ENCODE data around the gene SORCS1. TPM values are rescaled to one million over a fixed set of nuclear protein-coding genes. Genes with fewer than 3 reads are reported as not detected.

The SORCS1 gene
- polyA plus RNA-seq, 3 donors: 0.09 TPM; not detected in 2

GRCh38 chr10:107139237-107139636 lies 25.3 kb downstream of the SORCS1 start:
- intact Hi-C loops (cut with micrococcal nuclease): no loop called here
- Mint-ChIP-seq H3K36me3 (no peaks in the 10 kb centered on the region), H3K27me3 (ENCODE audit: low read depth in 3 of 3) (peaks cover 0 to 4% (median 3%) of the 10 kb centered on the region in 3 donors), H3K27ac (no peak overlapping the region), H3K4me1 (no peaks in the 10 kb centered on the region), H3K9me3 (peaks cover 0 to 2% (median 0%) of the 10 kb centered on the region in 7 donors), H3K4me3 (no peak overlapping the region)
- H3K27me3 ChIP-seq (ENCODE audit: control insufficient read depth in 2 of 2, insufficient read depth in 2 of 2, low read length in 2 of 2): no peaks in the 10 kb centered on the region
- no peaks in the 10 kb centered on the region for H4K20me1 ChIP-seq (ENCODE audit: insufficient read depth, low read length)
- H3K36me3 ChIP-seq (replicated peaks in 1 of 2; ENCODE audit: control insufficient read depth in 1 of 2, insufficient read depth in 2 of 2, low read length in 2 of 2): no peaks in the 10 kb centered on the region
- no peak overlapping the region for H3K27ac ChIP-seq (ENCODE audit: low read depth in 1 of 2, low read length in 2 of 2)
- H3K79me2 ChIP-seq (ENCODE audit: insufficient read depth, low read length): no peaks in the 10 kb centered on the region
- DNase-seq: no peak
- H3K4me2 ChIP-seq (replicated peaks; ENCODE audit: extremely low read depth, low read length, poor library complexity, severe bottlenecking): no peak overlapping the region
- no peaks in the 10 kb centered on the region for H3K9me3 ChIP-seq (replicated peaks in 1 of 2; ENCODE audit: control insufficient read depth in 1 of 2, insufficient read depth in 1 of 2, low read length in 2 of 2)
- no peaks in the 10 kb centered on the region for H3K4me1 ChIP-seq (ENCODE audit: control insufficient read depth in 1 of 2, insufficient read depth in 2 of 2, low read length in 2 of 2)
- no peak overlapping the region for H3K4me3 ChIP-seq (replicated peaks in 1 of 3; ENCODE audit: low read depth in 2 of 3, low read length in 3 of 3)
- H3K9ac ChIP-seq (ENCODE audit: insufficient read depth, low read length, poor library complexity, severe bottlenecking): no peak overlapping the region
- no peak overlapping the region for H2AFZ ChIP-seq (ENCODE audit: insufficient read depth, low read depth, low read length, poor library complexity, severe bottlenecking)
- no peak for TF ChIP-seq CTCF (IDR thresholded peaks at IDR 0.05)

GRCh38 chr10:107133656-107134055 lies 30.9 kb downstream of the SORCS1 start:
- Histone ChIP-seq H3K9me3 (replicated peaks in 1 of 2; ENCODE audit: control insufficient read depth in 1 of 2, insufficient read depth in 1 of 2, low read length in 2 of 2) (no peaks in the 10 kb centered on the region), H3K4me3 (replicated peaks in 1 of 3; ENCODE audit: low read depth in 2 of 3, low read length in 3 of 3) (no peak overlapping the region), H3K4me2 (replicated peaks; ENCODE audit: extremely low read depth, low read length, poor library complexity, severe bottlenecking) (no peak overlapping the region), H3K4me1 (ENCODE audit: control insufficient read depth in 1 of 2, insufficient read depth in 2 of 2, low read length in 2 of 2) (no peaks in the 10 kb centered on the region), H3K36me3 (replicated peaks in 1 of 2; ENCODE audit: control insufficient read depth in 1 of 2, insufficient read depth in 2 of 2, low read length in 2 of 2) (no peaks in the 10 kb centered on the region), H3K27ac (ENCODE audit: low read depth in 1 of 2, low read length in 2 of 2) (no peak overlapping the region), H3K79me2 (ENCODE audit: insufficient read depth, low read length) (no peaks in the 10 kb centered on the region), H3K9ac (ENCODE audit: insufficient read depth, low read length, poor library complexity, severe bottlenecking) (no peak overlapping the region), H3K27me3 (ENCODE audit: control insufficient read depth in 2 of 2, insufficient read depth in 2 of 2, low read length in 2 of 2) (no peaks in the 10 kb centered on the region), H4K20me1 (ENCODE audit: insufficient read depth, low read length) (no peaks in the 10 kb centered on the region), H2AFZ (ENCODE audit: insufficient read depth, low read depth, low read length, poor library complexity, severe bottlenecking) (no peak overlapping the region)
- H3K9me3 Mint-ChIP-seq: peaks cover 0 to 3% (median 0%) of the 10 kb centered on the region in 7 donors
- no peak overlapping the region for H3K4me3 Mint-ChIP-seq
- DNase-seq: no peak
- intact Hi-C loops (cut with micrococcal nuclease): no loop called here
- WGBS (ENCODE audit: insufficient coverage): no CpG with 5 or more reads among the region's 1 CpG
- H3K36me3 Mint-ChIP-seq: no peaks in the 10 kb centered on the region
- no peaks in the 10 kb centered on the region for H3K4me1 Mint-ChIP-seq
- no peak overlapping the region for H3K27ac Mint-ChIP-seq
- peaks cover 0 to 4% (median 0%) of the 10 kb centered on the region in 3 donors for H3K27me3 Mint-ChIP-seq (ENCODE audit: low read depth in 3 of 3)
- no peak for TF ChIP-seq CTCF (IDR thresholded peaks at IDR 0.05)

Data from CD14-positive monocyte (primary cell).